Measurements from ENCODE around the gene ARHGAP45. TPM values are rescaled to one million over a fixed set of nuclear protein-coding genes. Genes with fewer than 3 reads are reported as not detected.

Gene ARHGAP45
- total RNA-seq, 1 donor from 2014 or later, result 23.0 TPM

- DNase-seq (ENCODE audit: extremely low read depth, low read depth, low spot score), result no peak
Measured at GRCh38 chr19:1054102-1055027, 12.6 kb upstream of the ARHGAP45 start.

DNA sequence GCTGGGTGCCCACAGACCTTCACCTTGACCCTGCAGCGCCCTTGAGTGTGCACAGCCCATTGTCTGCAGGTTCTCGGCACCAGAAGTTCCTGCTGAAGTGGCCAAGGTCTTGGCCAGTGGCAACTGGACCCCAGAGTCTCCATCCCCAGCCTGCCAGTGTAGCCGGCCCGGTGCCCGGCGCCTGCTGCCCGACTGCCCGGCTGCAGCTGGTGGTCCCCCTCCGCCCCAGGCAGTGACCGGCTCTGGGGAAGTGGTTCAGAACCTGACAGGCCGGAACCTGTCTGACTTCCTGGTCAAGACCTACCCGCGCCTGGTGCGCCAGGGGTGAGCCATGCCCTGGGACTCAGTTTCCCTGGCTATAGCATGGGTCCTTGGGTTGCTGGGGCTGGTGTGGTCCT is 11.9 kb upstream of the ARHGAP45 start:
- DNase-seq (ENCODE audit: extremely low read depth, low read depth, low spot score), result no peak

DNA sequence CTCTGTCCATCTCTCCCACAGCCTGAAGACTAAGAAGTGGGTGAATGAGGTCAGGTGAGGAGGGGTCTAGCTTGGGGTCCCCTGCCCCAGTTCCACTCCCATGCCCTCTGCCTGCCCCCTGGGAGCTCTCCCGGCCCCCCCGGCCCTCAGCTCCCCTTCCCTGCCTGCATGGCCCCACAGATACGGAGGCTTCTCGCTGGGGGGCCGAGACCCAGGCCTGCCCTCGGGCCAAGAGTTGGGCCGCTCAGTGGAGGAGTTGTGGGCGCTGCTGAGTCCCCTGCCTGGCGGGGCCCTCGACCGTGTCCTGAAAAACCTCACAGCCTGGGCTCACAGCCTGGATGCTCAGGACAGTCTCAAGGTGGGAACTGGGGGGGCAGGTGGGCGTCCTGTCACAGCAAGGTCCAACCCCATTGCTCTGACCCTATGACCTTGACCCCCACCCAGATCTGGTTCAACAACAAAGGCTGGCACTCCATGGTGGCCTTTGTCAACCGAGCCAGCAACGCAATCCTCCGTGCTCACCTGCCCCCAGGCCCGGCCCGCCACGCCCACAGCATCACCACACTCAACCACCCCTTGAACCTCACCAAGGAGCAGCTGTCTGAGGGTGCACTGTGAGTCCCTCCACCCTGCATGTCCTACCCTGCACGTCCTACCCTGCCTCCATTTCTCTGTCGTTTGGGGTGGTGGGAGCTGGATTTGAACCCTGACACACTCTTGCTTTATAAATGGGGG is 10.9 kb upstream of the ARHGAP45 start:
- no peak for DNase-seq (ENCODE audit: extremely low read depth, low read depth, low spot score)

DNA sequence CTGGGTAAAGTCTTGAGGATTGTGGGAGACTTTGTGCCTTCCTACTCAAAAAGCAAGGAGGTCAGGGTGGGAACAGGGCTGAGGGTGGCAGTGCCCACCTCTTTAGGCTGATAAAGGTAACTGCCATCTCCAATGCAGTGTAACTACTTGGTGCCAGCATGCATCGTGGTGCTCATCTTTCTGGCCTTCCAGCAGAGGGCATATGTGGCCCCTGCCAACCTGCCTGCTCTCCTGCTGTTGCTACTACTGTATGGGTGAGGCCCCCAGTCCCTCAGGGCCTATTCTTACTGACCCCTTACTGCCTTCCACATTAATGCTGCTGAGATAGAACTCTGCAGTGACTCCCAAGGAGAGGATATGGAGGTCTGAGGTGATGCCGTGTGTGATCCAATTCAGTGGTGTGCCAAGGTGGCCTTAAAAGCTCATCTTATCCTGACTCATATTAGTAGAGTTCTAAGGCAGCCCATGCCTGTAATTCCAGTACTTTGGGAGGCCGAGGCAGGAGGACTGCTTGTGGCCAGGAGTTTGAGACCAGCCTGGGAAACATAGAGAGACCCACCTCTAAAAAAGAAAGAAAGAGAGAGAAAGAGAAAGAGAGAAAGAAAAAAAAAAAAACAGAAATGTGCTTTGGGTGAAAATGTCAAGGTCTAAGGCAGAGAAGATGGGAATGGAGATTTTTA is 9.7 kb upstream of the ARHGAP45 start:
- DNase-seq (ENCODE audit: extremely low read depth, low read depth, low spot score), result no peak

GRCh38 chr19:1058112-1058511 is 8.9 kb upstream of the ARHGAP45 start:
- DNase-seq (ENCODE audit: extremely low read depth, low read depth, low spot score), result no peak

DNA sequence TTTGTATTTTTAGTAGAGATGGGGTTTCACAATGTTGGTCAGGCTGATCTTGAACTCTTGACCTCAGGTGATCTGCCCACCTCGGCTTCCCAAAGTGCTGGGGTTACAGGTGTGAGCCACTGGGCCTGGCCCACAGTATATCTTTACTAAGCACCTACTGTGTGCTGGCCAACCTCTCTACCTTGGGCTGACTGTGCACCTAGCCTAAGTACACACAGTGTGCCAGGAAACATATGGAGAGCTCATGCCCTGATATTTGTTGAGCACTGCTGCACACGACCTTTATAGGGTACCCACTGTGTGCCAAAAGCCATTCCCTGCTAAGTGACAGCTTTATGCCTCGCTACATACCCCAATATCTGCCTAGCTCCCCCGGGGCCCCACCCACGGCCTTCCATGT is 6.3 kb upstream of the ARHGAP45 start:
- no peak for DNase-seq (ENCODE audit: extremely low read depth, low read depth, low spot score)

GRCh38 chr19:1061987-1062386 is 5.0 kb upstream of the ARHGAP45 start:
- no peak for DNase-seq (ENCODE audit: extremely low read depth, low read depth, low spot score)

DNA sequence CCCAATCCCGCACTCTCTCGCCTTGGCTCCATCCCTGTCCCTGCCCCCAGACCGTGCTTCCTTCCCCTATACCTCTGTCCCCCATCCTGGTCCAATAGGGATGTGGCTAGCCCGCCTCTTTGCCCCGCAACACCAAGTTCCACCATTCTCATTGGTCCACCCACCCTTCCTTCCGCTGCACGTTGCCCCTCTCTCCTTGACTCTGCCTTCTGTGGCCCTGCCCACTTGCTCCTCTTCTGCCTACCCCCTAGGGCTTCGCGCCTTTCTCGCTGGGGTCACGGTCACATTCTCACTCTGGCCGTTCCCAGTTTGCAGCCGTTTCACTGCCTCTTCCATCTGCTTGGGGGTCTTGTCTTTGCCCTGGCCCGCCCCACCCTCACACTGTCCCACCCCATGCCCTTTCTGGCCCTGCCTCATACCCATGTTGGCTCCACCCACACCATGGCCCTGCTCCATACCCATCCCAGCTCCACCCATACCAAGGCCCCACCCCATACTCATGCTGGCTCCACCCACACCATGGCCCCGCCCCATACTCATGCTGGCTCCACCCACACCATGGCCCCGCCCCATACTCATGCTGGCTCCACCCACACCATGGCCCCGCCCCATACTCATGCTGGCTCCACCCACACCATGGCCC is 4.5 kb upstream of the ARHGAP45 start:
- DNase-seq (ENCODE audit: extremely low read depth, low read depth, low spot score), result no peak

DNA sequence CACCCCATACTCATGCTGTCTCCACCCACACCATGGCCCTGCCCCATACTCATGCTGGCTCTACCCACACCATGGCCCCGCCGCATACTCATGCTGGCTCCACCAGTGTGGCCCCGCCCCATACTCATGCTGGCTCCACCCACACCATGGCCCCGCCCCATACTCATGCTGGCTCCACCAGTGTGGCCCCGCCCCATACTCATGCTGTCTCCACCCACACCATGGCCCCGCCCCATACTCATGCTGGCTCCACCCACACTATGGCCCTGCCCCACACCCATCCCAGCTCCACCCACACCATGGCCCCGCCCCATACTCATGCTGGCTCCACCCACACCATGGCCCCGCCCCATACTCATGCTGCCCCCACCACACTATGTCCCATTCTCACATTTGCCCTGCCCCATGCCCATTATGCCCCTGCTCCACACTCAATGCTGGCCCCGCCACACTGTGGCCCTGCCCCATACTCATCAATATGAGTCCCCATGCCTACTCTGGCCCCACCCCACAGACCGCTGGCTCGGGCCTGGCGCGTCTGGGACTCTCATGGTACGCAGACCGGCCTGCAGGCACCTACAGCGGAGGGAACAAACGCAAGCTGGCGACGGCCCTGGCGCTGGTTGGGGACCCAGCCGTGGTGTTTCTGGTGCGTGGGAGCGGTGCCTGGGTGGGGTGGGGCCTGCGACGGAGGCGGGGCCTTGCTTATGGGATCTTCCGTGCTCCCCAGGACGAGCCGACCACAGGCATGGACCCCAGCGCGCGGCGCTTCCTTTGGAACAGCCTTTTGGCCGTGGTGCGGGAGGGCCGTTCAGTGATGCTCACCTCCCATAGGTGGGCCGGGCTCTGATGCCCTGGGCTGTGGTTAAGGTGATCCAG is 3.7 kb upstream of the ARHGAP45 start:
- DNase-seq (ENCODE audit: extremely low read depth, low read depth, low spot score), result no peak

- DNase-seq (ENCODE audit: extremely low read depth, low read depth, low spot score), result no peak
Measured at GRCh38 chr19:1063909-1064660, 2.9 kb upstream of the ARHGAP45 start.

DNA sequence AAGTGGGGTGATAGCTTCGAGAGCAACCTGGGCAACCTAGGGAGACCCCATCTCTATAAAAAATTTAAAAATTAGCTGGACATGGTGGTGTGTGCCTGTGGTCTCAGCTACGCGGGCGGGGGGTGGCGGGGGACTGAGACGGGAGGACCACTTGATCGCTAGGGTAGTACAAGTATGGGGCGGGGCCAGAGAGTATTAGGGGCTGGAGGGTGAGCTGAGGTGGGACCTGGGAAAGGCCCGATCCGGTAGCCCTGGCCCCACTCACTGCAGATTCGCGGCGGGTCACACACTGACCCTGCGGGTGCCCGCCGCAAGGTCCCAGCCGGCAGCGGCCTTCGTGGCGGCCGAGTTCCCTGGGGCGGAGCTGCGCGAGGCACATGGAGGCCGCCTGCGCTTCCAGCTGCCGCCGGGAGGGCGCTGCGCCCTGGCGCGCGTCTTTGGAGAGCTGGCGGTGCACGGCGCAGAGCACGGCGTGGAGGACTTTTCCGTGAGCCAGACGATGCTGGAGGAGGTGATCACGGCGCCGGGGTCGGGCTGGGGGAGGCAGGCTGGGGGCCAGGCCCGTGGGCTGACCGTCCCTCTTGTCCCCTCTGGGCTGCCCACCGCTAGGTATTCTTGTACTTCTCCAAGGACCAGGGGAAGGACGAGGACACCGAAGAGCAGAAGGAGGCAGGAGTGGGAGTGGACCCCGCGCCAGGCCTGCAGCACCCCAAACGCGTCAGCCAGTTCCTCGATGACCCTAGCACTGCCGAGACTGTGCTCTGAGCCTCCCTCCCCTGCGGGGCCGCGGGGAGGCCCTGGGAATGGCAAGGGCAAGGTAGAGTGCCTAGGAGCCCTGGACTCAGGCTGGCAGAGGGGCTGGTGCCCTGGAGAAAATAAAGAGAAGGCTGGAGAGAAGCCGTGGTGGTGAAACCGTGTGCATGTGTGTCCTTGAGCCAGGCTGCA is 2.0 kb upstream of the ARHGAP45 start:
- DNase-seq (ENCODE audit: extremely low read depth, low read depth, low spot score), result no peak

DNA sequence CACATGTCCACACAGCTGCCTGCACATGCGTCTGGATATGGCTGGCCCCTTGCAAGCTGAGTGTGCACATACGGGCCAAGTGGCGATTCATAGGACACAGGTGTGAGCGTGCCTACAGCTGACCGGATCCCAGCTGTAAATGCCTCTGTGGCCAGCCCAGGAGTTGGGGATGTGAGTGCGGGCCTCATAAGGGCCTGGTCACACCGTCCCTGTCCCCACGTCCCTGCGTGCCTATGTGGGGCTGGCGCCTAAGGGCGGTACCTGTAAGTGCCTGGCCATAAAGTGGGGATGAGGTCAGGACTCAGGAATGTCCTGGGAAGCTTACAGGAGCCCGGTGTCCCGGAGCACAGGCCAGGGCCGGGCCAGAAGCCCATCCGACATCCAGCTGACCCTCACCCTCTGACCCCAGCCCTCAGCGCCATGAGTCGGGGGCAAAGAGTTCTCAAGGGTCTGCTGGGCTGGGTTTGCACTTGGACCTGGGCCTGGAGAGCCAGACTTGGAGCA is 1.3 kb upstream of the ARHGAP45 start:
- no peak for DNase-seq (ENCODE audit: extremely low read depth, low read depth, low spot score)

DNA sequence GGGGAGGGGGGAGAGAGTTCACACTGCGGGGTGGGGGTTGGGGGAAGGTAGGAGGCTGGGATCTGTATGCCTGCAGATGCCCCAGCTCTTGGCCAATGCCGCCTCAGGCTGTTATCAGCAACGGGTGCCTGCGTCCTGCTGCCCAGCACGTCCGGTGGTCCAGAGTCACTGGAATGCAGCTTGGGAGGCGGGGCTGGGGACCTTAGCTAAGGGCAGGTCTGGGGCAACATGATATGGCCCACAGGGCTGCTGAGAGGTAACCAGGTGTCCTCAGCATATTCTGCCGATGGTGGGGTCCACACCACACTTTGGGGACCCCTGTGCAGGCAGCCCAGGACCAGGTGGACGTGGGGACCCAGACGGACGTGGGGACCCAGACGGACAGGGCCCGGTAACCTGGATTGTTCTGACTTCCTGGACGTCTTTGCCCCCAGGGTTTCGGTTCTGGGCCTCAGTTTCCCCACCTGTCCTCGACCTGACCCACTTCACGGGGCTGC is 668 bp upstream of the ARHGAP45 start:
- no peak for DNase-seq (ENCODE audit: extremely low read depth, low read depth, low spot score)

DNA sequence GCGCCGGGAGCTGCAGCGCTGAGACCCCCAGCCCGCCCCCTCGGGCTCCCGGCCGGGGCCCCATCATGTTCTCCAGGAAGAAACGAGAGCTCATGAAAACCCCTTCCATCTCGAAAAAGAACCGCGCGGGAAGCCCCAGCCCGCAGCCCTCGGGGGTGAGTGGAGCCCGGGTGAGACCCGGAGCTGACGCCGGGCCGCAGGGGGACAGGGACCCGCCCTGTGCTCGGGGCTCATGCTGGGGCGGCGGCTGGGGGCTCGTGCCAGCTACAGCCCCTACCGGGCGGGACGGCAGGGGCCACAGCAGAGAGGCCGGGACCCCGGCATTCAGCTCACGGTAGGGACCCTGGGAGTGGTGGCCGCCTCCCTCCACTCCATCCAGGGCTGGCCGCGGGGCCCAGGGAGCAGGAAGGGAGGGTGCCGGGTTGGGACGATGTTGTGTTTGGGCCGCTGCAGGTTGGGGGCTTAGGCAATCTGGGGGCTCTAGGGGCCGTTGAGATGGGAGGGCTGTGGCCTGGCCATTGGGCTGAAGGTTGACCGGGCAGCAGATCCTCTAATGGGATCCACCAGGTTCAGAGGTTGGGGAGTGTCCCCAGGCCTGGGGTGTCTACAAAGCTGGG is 482 bp downstream of the ARHGAP45 start:
- no peak for DNase-seq (ENCODE audit: extremely low read depth, low read depth, low spot score)

GRCh38 chr19:1068009-1069001 is 1.3 kb downstream of the ARHGAP45 start:
- DNase-seq (ENCODE audit: extremely low read depth, low read depth, low spot score), result no peak

Data from glomerular endothelial cell (primary cell).